ENCODE results near the gene PKDCC.
A peak's percentile ranks its signal among the peaks of the same experiment; 100 is the strongest.

The PKDCC gene

DNA sequence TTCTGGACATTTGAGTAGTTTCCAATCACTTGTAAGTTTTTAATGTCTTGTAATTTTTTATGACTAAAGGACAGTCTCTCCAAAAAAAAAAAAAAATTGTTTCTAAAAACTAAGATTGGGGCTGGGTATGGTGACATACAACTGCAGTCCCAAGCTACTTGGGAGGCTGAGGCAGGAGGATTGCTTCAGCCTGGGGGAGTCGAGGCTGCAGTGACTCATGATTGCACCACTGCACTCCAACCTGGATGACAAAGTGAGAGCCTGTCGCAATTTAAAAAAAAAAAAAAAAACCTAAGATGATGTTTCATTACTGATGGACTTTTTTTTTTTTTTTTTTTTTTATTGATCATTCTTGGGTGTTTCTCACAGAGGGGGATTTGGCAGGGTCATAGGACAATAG, 34.4 kb upstream of the PKDCC start:
- H3K23ac ChIP-seq (ENCODE audit: low read depth, low read length, poor library complexity), result no peak overlapping the region
- H3K4me1 ChIP-seq (ENCODE audit: control insufficient read depth in 2 of 2, insufficient read depth in 1 of 2, low read depth in 1 of 2, low read length in 2 of 2), result peaks cover 0 to 5% of the 10 kb centered on the region in 2 donors
- H2BK5ac ChIP-seq (ENCODE audit: low read length), result no peak overlapping the region
- no peak overlapping the region for H2AFZ ChIP-seq (ENCODE audit: low read length)
- no peak overlapping the region for H3K4ac ChIP-seq (ENCODE audit: low read length)
- no peak overlapping the region for H3K9ac ChIP-seq (ENCODE audit: low read depth, low read length, poor library complexity)
- no peak overlapping the region for H3K14ac ChIP-seq (ENCODE audit: low read length)
- no peak overlapping the region for H3K27ac ChIP-seq (replicated peaks; ENCODE audit: low read length)
- no peak overlapping the region for H3K4me2 ChIP-seq (ENCODE audit: insufficient read depth, low read length, poor library complexity, severe bottlenecking)
- no peak overlapping the region for H3K18ac ChIP-seq (ENCODE audit: low read length)
- H2BK12ac ChIP-seq (ENCODE audit: low read length), result no peak overlapping the region
- DNase-seq (ENCODE audit: low spot score), result no peak
- H2BK15ac ChIP-seq (ENCODE audit: low read length), result no peak overlapping the region
- no peaks in the 10 kb centered on the region for H3K36me3 ChIP-seq (replicated peaks in 1 of 2; ENCODE audit: control insufficient read depth in 2 of 2, insufficient read depth in 2 of 2, low read length in 2 of 2)
- no peaks in the 10 kb centered on the region for H3K27me3 ChIP-seq (ENCODE audit: control insufficient read depth in 3 of 3, insufficient read depth in 3 of 3, low read depth in 1 of 3, low read length in 3 of 3)
- no peaks in the 10 kb centered on the region for H3K79me1 ChIP-seq (ENCODE audit: low read depth, low read length)
- H2BK120ac ChIP-seq (ENCODE audit: low read depth, low read length), result no peak overlapping the region
- H2AK5ac ChIP-seq (ENCODE audit: low read depth, low read length), result no peak overlapping the region
- H3K9me3 ChIP-seq (replicated peaks in 1 of 2; ENCODE audit: control insufficient read depth in 2 of 2, insufficient read depth in 1 of 2, low read depth in 1 of 2, low read length in 2 of 2), result no peaks in the 10 kb centered on the region
- no peak overlapping the region for H4K8ac ChIP-seq (ENCODE audit: low read depth, low read length)
- no peak overlapping the region for H3K4me3 ChIP-seq (ENCODE audit: low read length in 2 of 2)
- no CpG with 5 or more reads among the region's 2 CpGs for WGBS, 2 donors (ENCODE audit: extremely low coverage in 2 of 2, insufficient read length in 2 of 2, insufficient replicate concordance in 1 of 2)
- H4K91ac ChIP-seq (ENCODE audit: low read depth, low read length, poor library complexity), result no peak overlapping the region

DNA sequence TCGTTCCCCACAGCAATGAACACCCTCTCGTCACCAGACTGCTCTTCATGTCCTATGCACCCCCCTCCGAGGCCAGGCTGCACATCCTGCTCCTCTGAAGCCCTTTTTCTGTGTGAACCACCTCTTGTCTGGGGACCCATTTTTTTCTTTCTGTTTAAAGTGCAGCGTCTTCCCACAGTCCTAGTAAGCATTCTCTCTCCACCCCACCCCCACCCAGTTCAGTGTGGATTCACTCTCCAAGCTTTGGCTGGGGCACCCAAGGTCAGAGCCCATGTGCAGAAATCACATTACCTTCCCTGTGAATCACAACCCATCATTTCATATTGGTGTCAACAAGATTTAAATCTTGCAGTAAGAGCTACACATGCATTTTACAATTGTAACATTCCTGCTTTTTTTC, 26.4 kb upstream of the PKDCC start:
- Histone ChIP-seq H3K27ac (replicated peaks; ENCODE audit: low read length) (no peak overlapping the region), H3K27me3 (ENCODE audit: control insufficient read depth in 3 of 3, insufficient read depth in 3 of 3, low read depth in 1 of 3, low read length in 3 of 3) (no peaks in the 10 kb centered on the region), H3K4me2 (ENCODE audit: insufficient read depth, low read length, poor library complexity, severe bottlenecking) (no peak overlapping the region), H2BK5ac (ENCODE audit: low read length) (no peak overlapping the region), H3K79me1 (ENCODE audit: low read depth, low read length) (no peaks in the 10 kb centered on the region), H2BK120ac (ENCODE audit: low read depth, low read length) (no peak overlapping the region), H3K23ac (ENCODE audit: low read depth, low read length, poor library complexity) (no peak overlapping the region), H2BK15ac (ENCODE audit: low read length) (no peak overlapping the region), H3K9ac (ENCODE audit: low read depth, low read length, poor library complexity) (no peak overlapping the region), H4K8ac (ENCODE audit: low read depth, low read length) (no peak overlapping the region), H2BK12ac (ENCODE audit: low read length) (no peak overlapping the region), H2AFZ (ENCODE audit: low read length) (peak overlapping the region; percentile 44), H3K18ac (ENCODE audit: low read length) (peak overlapping the region; percentile 1), H3K4me1 (ENCODE audit: control insufficient read depth in 2 of 2, insufficient read depth in 1 of 2, low read depth in 1 of 2, low read length in 2 of 2) (peaks cover 17 to 18% of the 10 kb centered on the region in 2 donors), H3K4me3 (ENCODE audit: low read length in 2 of 2) (no peak overlapping the region), H3K14ac (ENCODE audit: low read length) (no peak overlapping the region), H3K4ac (ENCODE audit: low read length) (no peak overlapping the region), H4K91ac (ENCODE audit: low read depth, low read length, poor library complexity) (no peak overlapping the region), H3K9me3 (replicated peaks in 1 of 2; ENCODE audit: control insufficient read depth in 2 of 2, insufficient read depth in 1 of 2, low read depth in 1 of 2, low read length in 2 of 2) (no peaks in the 10 kb centered on the region), H2AK5ac (ENCODE audit: low read depth, low read length) (no peak overlapping the region), H3K36me3 (replicated peaks in 1 of 2; ENCODE audit: control insufficient read depth in 2 of 2, insufficient read depth in 2 of 2, low read length in 2 of 2) (no peaks in the 10 kb centered on the region)
- no CpG with 5 or more reads among the region's 4 CpGs for WGBS, 2 donors (ENCODE audit: extremely low coverage in 2 of 2, insufficient read length in 2 of 2, insufficient replicate concordance in 1 of 2)
- DNase-seq (ENCODE audit: low spot score), result no peak

DNA sequence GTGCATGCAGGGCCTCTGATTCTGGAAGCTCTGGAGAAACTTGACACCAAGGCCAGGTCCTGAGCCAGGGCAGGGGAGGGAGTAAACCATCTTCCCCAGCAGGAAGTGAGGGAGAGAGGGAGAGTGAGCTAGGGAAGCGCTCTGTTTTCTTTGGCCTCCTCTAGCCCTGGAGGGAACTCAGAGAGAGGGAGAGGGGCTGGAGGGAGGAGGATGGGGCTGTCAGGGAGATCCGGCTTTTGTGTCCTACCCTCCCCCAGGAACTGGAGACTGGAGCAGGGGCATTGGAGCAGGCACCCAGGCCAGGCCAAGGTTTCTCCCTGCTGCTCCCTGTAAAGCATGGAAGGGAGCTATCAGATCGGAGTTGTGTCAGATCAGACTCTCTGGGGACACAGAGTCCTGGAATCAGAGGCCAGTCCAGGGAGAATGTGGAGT, 22.7 kb upstream of the PKDCC start:
- Histone ChIP-seq H3K4me3 (ENCODE audit: low read length in 2 of 2) (no peak overlapping the region), H2BK120ac (ENCODE audit: low read depth, low read length) (no peak overlapping the region), H4K8ac (ENCODE audit: low read depth, low read length) (no peak overlapping the region), H3K4me2 (ENCODE audit: insufficient read depth, low read length, poor library complexity, severe bottlenecking) (no peak overlapping the region), H2AFZ (ENCODE audit: low read length) (peak overlapping the region; percentile 86), H3K9me3 (replicated peaks in 1 of 2; ENCODE audit: control insufficient read depth in 2 of 2, insufficient read depth in 1 of 2, low read depth in 1 of 2, low read length in 2 of 2) (no peaks in the 10 kb centered on the region), H3K9ac (ENCODE audit: low read depth, low read length, poor library complexity) (no peak overlapping the region), H3K18ac (ENCODE audit: low read length) (peak overlapping the region; percentile 11), H4K91ac (ENCODE audit: low read depth, low read length, poor library complexity) (no peak overlapping the region), H3K27ac (replicated peaks; ENCODE audit: low read length) (peak overlapping the region; percentile 55), H3K79me1 (ENCODE audit: low read depth, low read length) (no peaks in the 10 kb centered on the region), H3K14ac (ENCODE audit: low read length) (no peak overlapping the region), H3K27me3 (ENCODE audit: control insufficient read depth in 3 of 3, insufficient read depth in 3 of 3, low read depth in 1 of 3, low read length in 3 of 3) (no peaks in the 10 kb centered on the region), H3K36me3 (replicated peaks in 1 of 2; ENCODE audit: control insufficient read depth in 2 of 2, insufficient read depth in 2 of 2, low read length in 2 of 2) (no peaks in the 10 kb centered on the region), H2BK15ac (ENCODE audit: low read length) (no peak overlapping the region), H2BK5ac (ENCODE audit: low read length) (no peak overlapping the region), H2BK12ac (ENCODE audit: low read length) (no peak overlapping the region), H3K4ac (ENCODE audit: low read length) (no peak overlapping the region), H3K23ac (ENCODE audit: low read depth, low read length, poor library complexity) (no peak overlapping the region), H2AK5ac (ENCODE audit: low read depth, low read length) (no peak overlapping the region), H3K4me1 (ENCODE audit: control insufficient read depth in 2 of 2, insufficient read depth in 1 of 2, low read depth in 1 of 2, low read length in 2 of 2) (peaks cover 33 to 34% of the 10 kb centered on the region in 2 donors)
- no peak for DNase-seq (ENCODE audit: low spot score)
- WGBS, 2 donors (ENCODE audit: extremely low coverage in 2 of 2, insufficient read length in 2 of 2, insufficient replicate concordance in 1 of 2), result no CpG with 5 or more reads among the region's 3 CpGs

DNA sequence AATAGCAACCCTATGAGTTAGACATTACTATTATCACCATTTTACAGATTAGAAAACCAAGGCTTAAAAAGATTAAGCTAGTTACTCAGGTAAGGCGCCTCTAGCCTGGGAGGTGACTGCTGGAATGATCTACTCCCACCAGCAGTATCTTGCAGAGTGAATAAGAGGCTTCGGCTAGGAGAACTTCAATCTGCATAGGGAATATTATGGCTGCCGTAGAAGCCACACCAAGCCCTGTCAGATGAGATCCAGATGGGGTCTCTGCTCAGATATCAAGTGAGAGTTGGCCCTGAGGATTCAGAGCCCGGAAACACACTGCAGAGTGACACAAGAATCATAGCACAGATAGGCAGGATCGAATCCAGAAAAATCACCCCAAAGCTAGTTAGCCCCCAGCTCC, 21.5 kb upstream of the PKDCC start:
- no peak overlapping the region for H3K4ac ChIP-seq (ENCODE audit: low read length)
- H2BK15ac ChIP-seq (ENCODE audit: low read length), result no peak overlapping the region
- DNase-seq (ENCODE audit: low spot score), result no peak
- H4K8ac ChIP-seq (ENCODE audit: low read depth, low read length), result no peak overlapping the region
- peaks cover 40 to 41% of the 10 kb centered on the region in 2 donors for H3K4me1 ChIP-seq (ENCODE audit: control insufficient read depth in 2 of 2, insufficient read depth in 1 of 2, low read depth in 1 of 2, low read length in 2 of 2)
- no peak overlapping the region for H3K4me3 ChIP-seq (ENCODE audit: low read length in 2 of 2)
- WGBS, 2 donors (ENCODE audit: extremely low coverage in 2 of 2, insufficient read length in 2 of 2, insufficient replicate concordance in 1 of 2), result no CpG with 5 or more reads among the region's 5 CpGs
- no peak overlapping the region for H3K4me2 ChIP-seq (ENCODE audit: insufficient read depth, low read length, poor library complexity, severe bottlenecking)
- no peaks in the 10 kb centered on the region for H3K79me1 ChIP-seq (ENCODE audit: low read depth, low read length)
- H2BK5ac ChIP-seq (ENCODE audit: low read length), result no peak overlapping the region
- no peak overlapping the region for H3K27ac ChIP-seq (replicated peaks; ENCODE audit: low read length)
- H3K14ac ChIP-seq (ENCODE audit: low read length), result no peak overlapping the region
- H4K91ac ChIP-seq (ENCODE audit: low read depth, low read length, poor library complexity), result no peak overlapping the region
- no peak overlapping the region for H2BK120ac ChIP-seq (ENCODE audit: low read depth, low read length)
- H3K36me3 ChIP-seq (replicated peaks in 1 of 2; ENCODE audit: control insufficient read depth in 2 of 2, insufficient read depth in 2 of 2, low read length in 2 of 2), result no peaks in the 10 kb centered on the region
- no peaks in the 10 kb centered on the region for H3K27me3 ChIP-seq (ENCODE audit: control insufficient read depth in 3 of 3, insufficient read depth in 3 of 3, low read depth in 1 of 3, low read length in 3 of 3)
- no peak overlapping the region for H3K23ac ChIP-seq (ENCODE audit: low read depth, low read length, poor library complexity)
- H3K9ac ChIP-seq (ENCODE audit: low read depth, low read length, poor library complexity), result no peak overlapping the region
- H2AK5ac ChIP-seq (ENCODE audit: low read depth, low read length), result no peak overlapping the region
- H2AFZ ChIP-seq (ENCODE audit: low read length), result no peak overlapping the region
- H2BK12ac ChIP-seq (ENCODE audit: low read length), result no peak overlapping the region
- H3K18ac ChIP-seq (ENCODE audit: low read length), result no peak overlapping the region
- H3K9me3 ChIP-seq (replicated peaks in 1 of 2; ENCODE audit: control insufficient read depth in 2 of 2, insufficient read depth in 1 of 2, low read depth in 1 of 2, low read length in 2 of 2), result no peaks in the 10 kb centered on the region

Data from neuronal stem cell (in vitro differentiated cells).